Activated T-cell treated with anti-CD3 and anti-CD28 coated beads for 24 hours (primary cell): Measurements from ENCODE around the gene RRP1.
"Not testable (repeated sequence)": the region's sequence is repeated elsewhere in the genome, so short reads cannot be mapped to it uniquely, and the experiment has no call there.

ENCODE experiments used
- DNase-seq: peaks from one replicate; pipeline ENCODE4 v3.0.0-alpha.2; 2020; ENCODE audit warnings: low read depth

The RRP1 gene

DNA sequence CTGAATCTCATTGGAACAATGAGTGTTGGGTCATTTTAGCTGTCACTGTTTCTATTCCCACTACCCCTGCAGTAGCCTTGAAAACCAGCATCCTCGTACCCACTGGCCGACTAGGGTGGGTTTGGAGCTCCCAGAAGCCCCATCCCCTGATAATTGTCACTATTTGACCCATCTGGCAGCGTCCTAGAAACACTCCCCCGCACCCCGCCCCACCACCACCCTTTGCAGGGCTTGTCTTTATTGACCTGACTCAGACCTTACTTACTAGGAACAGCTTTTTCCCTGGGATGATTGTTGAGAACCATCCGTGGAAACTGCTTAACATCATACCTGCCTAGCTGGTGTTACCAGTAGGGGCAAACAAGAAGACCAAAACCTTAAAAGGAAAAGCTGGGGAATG, 47.2 kb downstream of the RRP1 start:
- no peak for DNase-seq

- DNase-seq = no peak
These were observed 50.9 kb downstream of the RRP1 start for GRCh38 chr21:43840259-43840658.

DNA sequence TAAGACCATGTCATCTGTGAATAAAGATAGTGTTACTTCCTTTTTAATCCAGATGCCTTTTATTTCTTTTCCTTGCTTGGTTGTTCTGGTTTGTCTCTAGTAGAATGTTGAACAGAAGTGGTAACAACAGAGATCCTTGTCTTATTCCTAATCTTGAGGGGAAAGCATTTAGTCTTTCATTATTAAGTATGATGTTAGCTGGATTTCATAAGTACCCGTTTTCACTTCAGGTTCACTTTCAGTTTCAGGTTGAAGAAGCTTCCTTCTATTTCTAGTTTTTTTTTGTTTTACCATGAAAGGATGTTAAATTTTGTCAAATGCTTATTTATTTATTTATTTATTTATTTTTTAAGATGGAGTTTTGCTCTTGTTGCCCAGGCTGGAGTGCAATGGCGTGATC, 53.4 kb downstream of the RRP1 start:
- no peak for DNase-seq

DNA sequence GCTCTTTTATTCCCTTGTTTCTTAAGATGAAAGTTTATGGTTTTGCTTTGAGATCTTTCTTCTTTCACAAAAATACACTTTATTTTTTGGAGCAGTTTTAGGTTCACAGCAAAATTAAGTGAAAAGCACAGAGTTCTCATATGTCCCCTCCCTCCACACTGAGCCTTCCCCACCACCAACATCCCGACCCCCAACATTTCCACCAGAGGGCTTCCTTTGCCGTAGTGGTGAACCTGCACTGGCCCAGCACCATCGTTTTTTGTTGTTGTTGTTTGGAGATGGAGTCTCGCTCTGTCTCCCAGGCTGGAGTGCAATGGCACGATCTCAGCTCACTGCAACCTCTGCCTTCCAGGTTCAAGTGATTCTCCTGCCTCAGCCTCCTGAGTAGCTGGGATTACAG, 55.5 kb downstream of the RRP1 start:
- DNase-seq = not testable (repeated sequence)

GRCh38 chr21:43845386-43845785, 56.0 kb downstream of the RRP1 start:
- DNase-seq = no peak

DNA sequence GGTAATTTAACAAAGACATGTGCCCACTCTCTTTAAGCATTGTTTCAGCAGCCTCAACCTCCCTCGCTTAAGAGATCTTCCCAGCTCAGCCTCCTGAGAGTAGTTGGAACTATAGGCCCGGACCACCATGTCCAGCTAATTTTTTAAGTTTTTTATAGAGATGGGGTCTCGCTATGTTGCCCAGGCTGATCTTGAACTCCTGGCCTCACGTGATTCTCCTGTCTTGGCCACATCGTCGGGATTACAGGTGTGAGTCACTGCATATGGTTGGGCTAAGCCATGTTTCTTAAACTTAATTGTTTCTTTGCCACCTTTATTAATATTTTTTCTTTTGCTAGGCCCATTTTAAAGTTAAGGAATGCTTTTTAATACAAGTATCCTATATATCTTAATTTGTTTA, 57.1 kb downstream of the RRP1 start:
- DNase-seq = no peak

- DNase-seq = no peak
These were observed 57.9 kb downstream of the RRP1 start for GRCh38 chr21:43847301-43847700.

DNA sequence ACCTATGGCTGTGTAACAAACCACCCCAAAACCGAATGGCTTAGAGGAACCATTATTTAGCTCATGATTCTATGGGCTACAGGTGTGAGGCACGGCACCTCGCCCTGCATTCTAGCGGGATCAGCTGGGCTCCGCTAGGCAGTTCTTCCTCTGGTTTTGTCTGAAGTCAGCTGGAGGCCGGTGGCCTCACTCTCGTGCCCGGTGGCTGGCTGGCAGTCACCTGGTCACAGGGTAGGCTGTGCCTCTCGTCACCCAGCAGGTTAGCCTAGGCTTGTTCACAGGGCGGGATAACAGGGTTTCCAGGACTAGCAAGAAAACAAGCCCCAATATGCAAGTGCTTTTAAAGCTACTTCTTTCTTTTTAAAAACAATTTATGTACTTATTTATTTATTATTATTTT, 59.4 kb downstream of the RRP1 start:
- no peak for DNase-seq

DNA sequence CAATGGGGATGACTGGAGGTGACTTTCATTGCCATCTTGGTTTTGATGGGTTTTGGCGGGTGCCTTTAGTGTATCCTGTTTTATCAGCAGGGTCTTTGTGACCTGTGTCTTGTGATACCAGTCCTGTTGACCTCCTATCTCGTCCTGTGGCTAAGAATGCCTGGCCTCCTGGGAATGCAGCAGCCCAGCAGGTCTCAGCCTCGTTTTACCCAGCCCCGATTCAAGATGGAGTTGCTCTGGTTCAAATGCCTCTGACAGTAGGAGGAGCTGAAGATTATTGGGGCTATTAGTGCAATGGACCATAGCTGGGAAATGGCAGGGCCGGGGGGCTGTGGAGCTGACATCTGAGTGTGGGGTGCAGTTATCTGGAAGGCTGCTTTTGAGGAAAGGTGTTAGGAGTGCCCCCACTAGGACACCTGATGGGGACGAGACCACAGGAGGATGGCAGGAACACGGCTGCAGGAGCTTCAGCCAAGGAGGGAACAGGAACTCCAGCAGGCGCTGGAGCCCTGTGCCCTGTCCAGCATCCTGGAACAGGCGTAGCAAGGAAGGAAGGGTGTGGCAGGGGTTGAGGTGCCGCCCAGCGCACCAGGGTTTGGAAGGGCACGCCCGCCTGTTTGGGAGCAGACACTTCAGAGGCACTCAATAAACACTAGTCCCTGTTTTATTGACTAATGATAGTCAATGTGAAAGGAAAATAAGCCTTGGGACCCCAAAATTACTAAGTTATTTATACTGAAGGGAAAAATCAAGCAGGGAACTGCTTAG, 60.3 kb downstream of the RRP1 start:
- no peak for DNase-seq

DNA sequence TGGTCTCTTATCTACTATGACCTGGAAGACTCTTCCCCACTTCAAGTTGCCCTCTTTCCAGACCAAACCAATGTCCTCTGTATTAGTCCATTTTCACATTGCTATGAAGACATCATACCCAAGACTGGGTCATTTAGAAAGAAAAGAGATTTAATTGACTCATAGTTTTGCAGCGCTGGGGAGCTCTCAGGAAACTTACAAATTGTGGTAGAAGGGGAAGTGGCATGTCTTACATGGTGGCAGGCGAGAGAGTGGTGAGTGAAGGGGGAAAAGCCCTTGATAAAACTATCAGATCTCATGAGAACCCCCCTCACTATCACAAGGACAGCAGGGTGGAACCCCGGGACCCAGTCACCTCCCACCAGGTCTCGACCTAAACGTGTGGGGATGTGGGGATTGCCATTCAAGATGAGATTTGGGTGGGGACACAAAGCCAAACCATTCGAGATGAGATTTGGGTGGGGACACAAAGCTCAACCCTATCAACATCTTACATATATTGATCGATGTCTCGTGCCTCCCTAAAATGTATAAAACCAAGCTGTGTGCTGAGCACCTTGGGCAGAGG, 61.4 kb downstream of the RRP1 start:
- no peak for DNase-seq

- no peak for DNase-seq
These were observed 62.2 kb downstream of the RRP1 start for GRCh38 chr21:43851593-43851992.

DNA sequence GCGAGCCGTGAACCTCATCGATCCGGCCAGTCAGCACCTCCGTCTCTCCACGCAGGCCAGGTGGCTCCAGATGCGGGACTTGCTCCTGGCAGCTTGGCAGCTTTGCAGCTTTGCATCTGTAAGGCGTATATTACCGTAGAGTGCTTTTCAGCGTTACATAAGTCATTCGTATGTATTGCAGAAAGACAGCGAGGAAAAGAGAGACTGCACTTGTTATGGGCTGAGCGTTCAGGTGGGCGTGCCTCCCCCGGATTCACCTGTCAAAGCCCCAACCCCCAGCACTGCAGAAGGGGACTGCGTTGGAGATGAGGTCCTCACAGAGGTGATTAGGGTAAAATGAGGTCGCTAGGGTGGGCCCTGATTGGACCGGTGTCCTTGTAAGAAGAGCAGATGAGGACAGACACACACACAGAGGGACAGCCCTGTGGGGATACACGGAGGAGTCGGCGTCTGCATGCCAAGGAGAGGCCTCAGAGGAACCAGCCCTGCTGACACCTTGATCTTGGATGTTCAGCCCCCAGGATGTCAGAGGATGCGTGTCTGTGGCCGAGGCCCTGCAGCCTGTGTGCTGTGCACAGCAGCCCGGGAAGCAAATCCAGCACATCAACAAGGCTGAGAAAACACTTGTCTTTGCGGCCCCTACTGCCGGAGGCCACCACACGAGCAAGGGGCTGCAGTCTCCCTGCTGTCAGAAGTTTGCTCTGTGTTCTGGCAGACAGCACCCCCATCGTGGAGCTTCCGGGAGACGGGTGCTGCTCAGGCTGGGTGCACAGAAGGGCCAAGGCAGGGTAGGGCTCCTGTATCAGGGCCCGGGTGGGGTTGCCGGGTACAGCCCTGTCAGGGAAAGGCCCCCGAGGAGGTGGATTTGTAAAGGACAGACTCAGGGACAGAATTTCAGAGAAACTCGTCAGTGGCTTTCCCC, 64.7 kb downstream of the RRP1 start:
- no peak for DNase-seq
